AG20443 (cell line): Measurements from ENCODE around the gene CNOT11.
"Not testable (repeated sequence)": the region's sequence is repeated elsewhere in the genome, so short reads cannot be mapped to it uniquely, and the experiment has no call there.

Experiments
- DNase-seq: peaks from one replicate; pipeline ENCODE4 v3.0.0; 2012; ENCODE audit warnings: low spot score, mixed read lengths

CNOT11 gene

GRCh38 chr2:101310090-101310833 lies 57.6 kb downstream of the CNOT11 start:
- no peak for DNase-seq

- DNase-seq = no peak
Measured at GRCh38 chr2:101310834-101311695, 58.4 kb downstream of the CNOT11 start.

DNA sequence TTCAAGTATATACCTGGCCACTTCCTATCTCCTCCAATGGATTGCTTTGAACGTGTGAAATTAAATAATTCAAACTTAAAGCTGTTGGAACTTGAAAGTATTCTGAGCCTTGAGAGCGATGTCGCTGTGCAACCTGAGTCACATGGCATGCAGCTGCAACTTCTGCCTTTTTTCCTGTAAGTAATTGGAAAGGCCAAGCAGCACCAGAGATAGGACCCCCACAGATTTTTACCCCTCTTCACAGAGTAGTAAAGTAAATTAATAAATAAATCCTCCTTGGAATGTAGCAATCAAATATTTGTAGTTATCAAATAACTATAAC lies 59.0 kb downstream of the CNOT11 start:
- no peak for DNase-seq

- DNase-seq = not testable (repeated sequence)
Measured at GRCh38 chr2:101316568-101316967, 63.9 kb downstream of the CNOT11 start.
